ENCODE results near the gene CHD9.

GRCh38 chr16:53098526-53099317 lies 43.9 kb downstream of the CHD9 start:
- TF ChIP-seq RAD21 (IDR thresholded peaks at IDR 0.05; ENCODE audit: low read depth) (no peak), CTCF (IDR thresholded peaks at IDR 0.05 in 2 of 3, conservative IDR thresholded peaks at IDR 0.05 in 1 of 3; ENCODE audit: borderline replicate concordance in 1 of 3, insufficient read depth in 1 of 3, low read depth in 2 of 3, low read length in 2 of 3) (no peak), POLR2AphosphoS5 (IDR thresholded peaks at IDR 0.05; ENCODE audit: low read depth, low read length) (0 out of 2 replicates have a peak, but pooled peaks have one; percentile 6), EGR1 (IDR thresholded peaks at IDR 0.05; ENCODE audit: low read depth) (no peak)

All from HCT116 (cell line).